Fibroblast of pulmonary artery (primary cell): ENCODE results near the gene SUCLG2.

Experiments used
- DNase-seq: peaks from one replicate; pipeline ENCODE4 v3.0.0-alpha.2; 2010; ENCODE audit warnings: low read depth
- H3K4me3 ChIP-seq: replicated peaks from 2 replicates; pipeline ENCODE4 v1.5.1; 2011; ENCODE audit warnings: low read depth, mild to moderate bottlenecking, control low read depth, low read length, moderate library complexity
- TF ChIP-seq, protein P1 (sequence below): IDR thresholded peaks from 2 replicates; pipeline ENCODE4 v1.5.1; 2011; ENCODE audit warnings: mild to moderate bottlenecking, control low read depth, low read length, inconsistent platforms; ENCODE audit errors: missing control alignments

Gene SUCLG2

DNA sequence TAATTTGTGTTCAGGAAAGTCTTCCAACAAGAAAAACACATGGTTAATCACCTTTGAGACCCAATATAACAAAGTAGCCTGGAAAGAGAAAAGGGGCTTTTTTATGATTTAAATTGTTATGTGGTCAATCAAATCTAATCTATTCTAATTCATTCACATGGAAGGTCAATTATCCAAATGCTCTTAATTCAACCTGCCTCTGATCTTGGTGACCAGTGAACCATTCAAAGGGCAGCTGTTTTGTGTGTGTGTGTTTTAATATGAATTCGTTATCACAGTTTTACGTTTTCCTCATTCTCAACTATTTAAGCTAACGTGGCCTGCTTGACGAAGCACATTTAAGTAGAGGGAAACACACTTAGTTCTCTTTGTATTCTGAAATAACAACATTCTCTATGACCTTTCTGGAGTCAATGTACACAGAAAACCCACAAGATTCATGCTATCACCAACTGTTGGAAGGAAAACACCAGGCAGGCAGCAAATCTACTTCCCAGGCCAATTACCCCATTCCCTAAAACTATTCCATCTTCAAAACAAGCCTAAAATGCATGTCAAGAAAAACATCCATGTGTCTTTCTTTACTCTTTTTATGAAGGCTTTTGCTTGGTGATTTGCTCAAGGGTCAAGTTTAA, 195.4 kb downstream of the SUCLG2 start:
- no peak for DNase-seq
- TF ChIP-seq, protein P1, sequence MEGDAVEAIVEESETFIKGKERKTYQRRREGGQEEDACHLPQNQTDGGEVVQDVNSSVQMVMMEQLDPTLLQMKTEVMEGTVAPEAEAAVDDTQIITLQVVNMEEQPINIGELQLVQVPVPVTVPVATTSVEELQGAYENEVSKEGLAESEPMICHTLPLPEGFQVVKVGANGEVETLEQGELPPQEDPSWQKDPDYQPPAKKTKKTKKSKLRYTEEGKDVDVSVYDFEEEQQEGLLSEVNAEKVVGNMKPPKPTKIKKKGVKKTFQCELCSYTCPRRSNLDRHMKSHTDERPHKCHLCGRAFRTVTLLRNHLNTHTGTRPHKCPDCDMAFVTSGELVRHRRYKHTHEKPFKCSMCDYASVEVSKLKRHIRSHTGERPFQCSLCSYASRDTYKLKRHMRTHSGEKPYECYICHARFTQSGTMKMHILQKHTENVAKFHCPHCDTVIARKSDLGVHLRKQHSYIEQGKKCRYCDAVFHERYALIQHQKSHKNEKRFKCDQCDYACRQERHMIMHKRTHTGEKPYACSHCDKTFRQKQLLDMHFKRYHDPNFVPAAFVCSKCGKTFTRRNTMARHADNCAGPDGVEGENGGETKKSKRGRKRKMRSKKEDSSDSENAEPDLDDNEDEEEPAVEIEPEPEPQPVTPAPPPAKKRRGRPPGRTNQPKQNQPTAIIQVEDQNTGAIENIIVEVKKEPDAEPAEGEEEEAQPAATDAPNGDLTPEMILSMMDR, result no peak
- no peak overlapping the region for H3K4me3 ChIP-seq

DNA sequence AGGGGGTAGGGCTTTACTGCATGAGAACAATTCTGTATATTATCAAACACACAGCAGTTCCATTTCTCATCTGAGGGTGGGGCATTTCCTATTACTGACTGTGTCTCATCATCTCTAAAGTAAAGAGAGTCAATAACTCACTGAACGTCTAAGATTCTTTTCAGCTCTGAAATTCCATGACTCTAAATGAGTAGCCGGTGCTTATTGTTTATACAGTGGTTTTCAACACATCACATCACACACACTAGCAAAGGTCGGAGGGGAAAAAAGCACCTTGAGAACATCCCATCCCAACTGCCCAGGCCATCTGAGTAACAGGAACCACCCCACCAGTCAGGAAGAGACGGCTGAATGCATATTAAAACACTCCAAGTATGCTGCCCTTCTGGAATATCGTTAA, 196.0 kb downstream of the SUCLG2 start:
- DNase-seq, result peak; percentile 6
- TF ChIP-seq, protein P1, result no peak
- no peak overlapping the region for H3K4me3 ChIP-seq

DNA sequence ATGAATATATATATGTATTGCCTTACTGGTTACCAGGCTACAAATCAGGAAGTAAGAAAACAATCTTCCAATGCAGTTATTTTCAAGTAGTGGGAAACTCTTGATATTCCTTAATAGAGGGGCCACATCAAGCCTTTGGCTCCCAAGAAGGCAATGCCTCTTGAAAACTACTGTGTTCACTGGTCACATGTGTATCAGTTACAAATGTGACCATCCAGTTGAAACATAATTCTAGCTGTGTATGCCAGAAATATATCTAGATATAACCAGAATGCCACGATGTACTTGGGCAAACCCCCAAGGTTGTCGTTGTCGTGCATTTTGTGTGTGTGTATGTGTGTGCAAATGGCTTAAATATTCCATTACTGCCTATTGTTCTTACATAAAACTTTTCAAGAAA, 200.8 kb downstream of the SUCLG2 start:
- TF ChIP-seq, protein P1, result no peak
- no peak overlapping the region for H3K4me3 ChIP-seq
- DNase-seq, result no peak

DNA sequence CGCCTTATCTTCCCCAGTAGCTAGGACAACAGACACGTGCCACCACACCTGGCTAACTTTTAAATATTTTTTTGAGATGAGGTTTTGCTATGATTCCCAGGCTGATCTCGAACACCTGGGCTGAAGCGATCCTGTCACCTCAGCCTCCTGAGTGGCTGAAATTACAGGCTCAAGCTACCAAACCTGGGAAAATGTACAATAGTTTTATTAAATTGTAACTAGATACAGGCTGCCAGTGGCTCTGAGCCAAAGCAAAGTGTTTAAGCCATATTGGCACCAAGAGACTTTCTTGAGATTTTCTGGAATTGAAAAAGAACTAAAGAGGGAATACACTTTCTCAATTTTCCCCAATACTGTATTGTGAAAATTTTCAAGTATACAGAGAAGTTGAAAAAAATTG, 204.3 kb downstream of the SUCLG2 start:
- DNase-seq, result no peak
- TF ChIP-seq, protein P1, result no peak
- no peak overlapping the region for H3K4me3 ChIP-seq

DNA sequence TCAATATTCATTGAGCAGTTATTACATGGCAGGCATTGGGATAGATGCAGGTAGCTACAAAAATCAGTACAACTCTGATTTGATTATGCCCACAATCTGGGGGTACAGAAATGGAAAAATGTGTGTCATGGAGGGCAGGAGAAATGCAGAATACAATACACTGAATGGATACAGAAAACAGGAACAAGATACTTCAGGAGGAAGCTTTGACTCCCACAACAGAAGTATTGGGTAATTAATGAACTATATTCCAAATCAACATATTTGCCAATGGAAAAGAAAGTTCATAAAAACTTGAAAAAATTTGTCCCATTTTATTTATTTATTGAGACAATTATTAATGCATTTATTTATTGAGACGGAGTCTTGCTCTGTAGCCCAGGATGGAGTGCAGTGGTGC, 207.0 kb downstream of the SUCLG2 start:
- TF ChIP-seq, protein P1, result no peak
- no peak overlapping the region for H3K4me3 ChIP-seq
- no peak for DNase-seq

DNA sequence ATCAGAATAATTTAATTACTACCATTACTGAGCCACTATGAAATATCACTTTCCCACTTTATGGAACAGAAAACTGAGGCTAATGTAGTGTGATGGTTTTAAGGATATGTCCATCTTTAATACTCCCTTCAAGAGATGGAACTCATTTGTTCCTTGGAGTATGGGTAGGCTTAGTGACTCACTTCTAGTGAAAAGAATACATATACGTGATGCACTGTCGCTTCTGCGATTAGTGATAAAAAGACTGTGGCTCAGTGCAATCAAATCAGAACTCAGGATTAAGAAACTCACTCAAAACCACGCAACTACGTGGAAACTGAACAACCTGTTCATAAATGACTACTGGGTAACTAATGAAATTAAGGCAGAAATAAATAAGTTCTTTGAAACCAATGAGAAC, 216.6 kb downstream of the SUCLG2 start:
- no peak overlapping the region for H3K4me3 ChIP-seq
- TF ChIP-seq, protein P1, result no peak
- no peak for DNase-seq

DNA sequence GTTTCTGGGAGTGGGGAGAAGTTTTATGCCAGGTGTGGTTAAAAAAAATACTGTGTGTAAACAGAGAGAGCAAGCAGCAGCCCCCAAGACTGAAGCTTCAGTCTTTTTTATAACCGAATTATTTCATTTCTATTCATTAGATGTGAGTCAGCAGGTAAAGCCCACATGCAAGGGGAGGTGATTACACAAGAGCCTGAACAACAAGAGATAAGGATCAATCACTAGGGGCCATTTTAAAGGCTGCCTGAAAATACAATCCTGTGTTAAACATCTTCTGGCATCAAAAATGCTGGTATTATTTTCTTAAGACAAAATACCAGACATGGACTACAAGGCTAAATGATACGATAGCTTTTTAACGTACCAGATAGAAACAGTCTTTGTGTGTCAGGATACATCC, 217.3 kb downstream of the SUCLG2 start:
- peak; percentile 34 for DNase-seq
- TF ChIP-seq, protein P1, result no peak
- no peak overlapping the region for H3K4me3 ChIP-seq
